Caco-2 (cell line): ENCODE measurements around the gene C1orf35. TPM values are rescaled to one million over a fixed set of nuclear protein-coding genes. Genes with fewer than 3 reads are reported as not detected.
A peak's percentile ranks its signal among the peaks of the same experiment; 100 is the strongest.

ENCODE experiments used
- BruUV-seq: library from RNA; stranded (reverse); fragments of 400-500 nt; replicated peaks from 2 replicates; lab custom pipeline; 2021; lab: Mats Ljungman, UMichigan
- CTCF ChIA-PET: fragments of 300-600 bp; sonication (Branson Sonifier 250); formaldehyde crosslinking; loops from one replicate; lab custom pipeline; 2022; ENCODE audit warnings: antibody characterized with exemption; lab: Charles Lee
- POLR2A ChIA-PET: fragments of 300-600 bp; sonication (Branson Sonifier 250); formaldehyde crosslinking; loops from one replicate; lab custom pipeline; 2022; ENCODE audit warnings: antibody characterized with exemption; lab: Charles Lee
- DNase-seq, 2 experiments: peaks; one replicate each; pipeline versions ENCODE4 v3.0.0 to v3.0.0-alpha.2; 2020 to 2022
- H3K27me3 ChIP-seq: replicated peaks from 2 replicates; pipeline ENCODE4 v1.6.0; 2011; ENCODE audit warnings: low read length; ENCODE audit not compliant: control insufficient read depth, insufficient read depth
- H3K36me3 ChIP-seq: 2 replicates; pipeline ENCODE4 v1.5.1; 2011; ENCODE audit warnings: low read length; ENCODE audit not compliant: control insufficient read depth, insufficient read depth
- H3K4me1 ChIP-seq: fragments of 250-450 bp; sonication (Bioruptor Pico); 2 replicates; pipeline ENCODE4 v1.5.1; 2020; ENCODE audit warnings: mild to moderate bottlenecking
- H3K4me3 ChIP-seq: 2 replicates; pipeline ENCODE4 v1.5.1; 2011; ENCODE audit warnings: low read depth, mild to moderate bottlenecking, control low read depth, low read length
- H3K9me3 ChIP-seq: fragments of 250-450 bp; sonication (Bioruptor Pico); 2 replicates; pipeline ENCODE4 v1.5.1; 2020; ENCODE audit warnings: mild to moderate bottlenecking, moderate library complexity
- H3K27ac Mint-ChIP-seq: one replicate; pipeline ENCODE4 v1.8.0; 2022; ENCODE audit warnings: mixed read lengths; ENCODE audit not compliant: unreplicated experiment
- H3K27me3 Mint-ChIP-seq: one replicate; pipeline ENCODE4 v1.8.0; 2022; ENCODE audit warnings: mixed read lengths; ENCODE audit not compliant: insufficient read depth, unreplicated experiment
- H3K36me3 Mint-ChIP-seq: one replicate; pipeline ENCODE4 v1.8.0; 2022; ENCODE audit warnings: mild to moderate bottlenecking, mixed read lengths; ENCODE audit not compliant: insufficient read depth, unreplicated experiment
- H3K4me1 Mint-ChIP-seq: one replicate; pipeline ENCODE4 v1.8.0; 2022; ENCODE audit warnings: low read depth, mixed read lengths; ENCODE audit not compliant: unreplicated experiment
- H3K4me3 Mint-ChIP-seq: one replicate; pipeline ENCODE4 v1.8.0; 2022; ENCODE audit warnings: mild to moderate bottlenecking, moderate library complexity, mixed read lengths; ENCODE audit not compliant: unreplicated experiment
- H3K9me3 Mint-ChIP-seq: one replicate; pipeline ENCODE4 v1.8.0; 2022; ENCODE audit warnings: mixed read lengths; ENCODE audit not compliant: unreplicated experiment
- CTCF ChIP-seq, 2 experiments: fragments of 200-600 bp in 1 of 2; IDR thresholded peaks; 1 replicate in 1 of 2; 2 replicates in 1 of 2; pipeline versions ENCODE4 v1.5.1 to v1.8.0; 2011 to 2022; ENCODE audit warnings: antibody characterized with exemption in 1 of 2, control low read depth in 1 of 2, inconsistent platforms in 1 of 2, low read depth in 1 of 2, low read length in 1 of 2, mild to moderate bottlenecking in 1 of 2, moderate library complexity in 1 of 2; ENCODE audit not compliant: insufficient read depth in 1 of 2, severe bottlenecking in 1 of 2, unreplicated experiment in 1 of 2
- intact Hi-C: fragments of 100-400 bp; cut with micrococcal nuclease; formaldehyde crosslinking; loops from one replicate; pipeline ENCODE4 v1.10.0; 2022; ENCODE audit not compliant: unreplicated experiment
- total RNA-seq: library from RNA; stranded (reverse); gene quantifications from 2 replicates; pipeline ENCODE4 v1.2.3, GENCODE V29; 2022

C1orf35 gene
- total RNA-seq, 1 experiment from 2014 or later, result 34.5 TPM

GRCh38 chr1:228095161-228095560 lies 8.0 kb downstream of the C1orf35 start:
- H3K36me3 ChIP-seq, result peaks cover 10% of the 10 kb centered on the region
- CTCF ChIA-PET, result no interaction called here

DNA sequence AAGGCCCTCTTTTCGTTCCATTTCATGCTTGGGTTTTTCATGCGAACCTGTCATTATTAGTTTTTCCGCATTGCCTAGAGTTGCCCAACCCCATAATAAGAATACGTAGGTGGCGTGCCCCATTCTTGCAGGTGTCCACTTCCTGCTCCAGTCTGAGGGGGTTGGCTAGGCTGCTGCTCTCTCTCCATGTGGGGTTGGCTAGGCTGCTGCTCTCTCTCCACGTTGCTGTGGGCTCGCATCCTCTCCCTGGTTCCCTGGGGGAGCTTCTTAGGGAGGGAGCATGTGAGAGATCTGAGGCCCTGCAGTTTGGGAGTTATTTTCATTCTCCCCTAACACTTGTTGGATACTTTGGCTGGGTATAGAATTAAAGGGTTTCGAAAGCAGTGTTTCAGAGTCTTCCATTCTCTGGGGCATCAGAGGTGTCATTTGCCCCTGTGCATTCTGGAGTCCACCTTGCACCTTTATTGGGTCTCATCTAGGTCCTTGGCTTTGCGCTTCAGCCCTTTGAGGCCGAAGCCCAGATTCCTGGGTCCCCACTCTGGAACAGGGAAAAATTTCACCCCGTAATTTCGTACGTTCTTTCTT lies 8.6 kb downstream of the C1orf35 start:
- Histone ChIP-seq H3K27me3 (no peaks in the 10 kb centered on the region), H3K4me1 (peaks cover 11% of the 10 kb centered on the region), H3K4me3 (no peak overlapping the region), H3K9me3 (peaks cover 9% of the 10 kb centered on the region; the same call in 1 of the 2 replicates), H3K36me3 (peaks cover 12% of the 10 kb centered on the region)
- H3K4me3 Mint-ChIP-seq, result no peak overlapping the region
- ChIA-PET POLR2A (no interaction called here), CTCF (no interaction called here)
- H3K9me3 Mint-ChIP-seq, result peaks cover 21% of the 10 kb centered on the region
- no TSS peak for BruUV-seq
- no peaks in the 10 kb centered on the region for H3K27me3 Mint-ChIP-seq
- H3K36me3 Mint-ChIP-seq, result peaks cover 97% of the 10 kb centered on the region
- peak overlapping the region; percentile 15 for H3K27ac Mint-ChIP-seq
- TF ChIP-seq CTCF (IDR thresholded peaks at IDR 0.05; ENCODE audit: insufficient read depth in 1 of 2, low read depth in 1 of 2, low read length in 1 of 2, severe bottlenecking in 1 of 2, unreplicated experiment in 1 of 2), result no peak
- no peaks in the 10 kb centered on the region for H3K4me1 Mint-ChIP-seq
- peak in 1 of 2 experiments; percentile 13 for DNase-seq
- intact Hi-C loops, result no loop called here

More at GRCh38 chr1:228095161-228095560, 8.0 kb downstream of the C1orf35 start:
- Mint-ChIP-seq H3K9me3 (peaks cover 21% of the 10 kb centered on the region), H3K36me3 (peaks cover 97% of the 10 kb centered on the region), H3K4me1 (no peaks in the 10 kb centered on the region), H3K27me3 (no peaks in the 10 kb centered on the region), H3K4me3 (no peak overlapping the region), H3K27ac (peak overlapping the region; percentile 15)
- peaks cover 11% of the 10 kb centered on the region for H3K4me1 ChIP-seq
- DNase-seq, result no peak
- peaks cover 9% of the 10 kb centered on the region; the same call in 1 of the 2 replicates for H3K9me3 ChIP-seq
- no peak overlapping the region for H3K4me3 ChIP-seq
- POLR2A ChIA-PET, result no interaction called here
- TF ChIP-seq CTCF (IDR thresholded peaks at IDR 0.05; ENCODE audit: insufficient read depth in 1 of 2, low read depth in 1 of 2, low read length in 1 of 2, severe bottlenecking in 1 of 2, unreplicated experiment in 1 of 2), result no peak
- intact Hi-C loops, result no loop called here
- no peaks in the 10 kb centered on the region for H3K27me3 ChIP-seq
- BruUV-seq, result no TSS peak

DNA sequence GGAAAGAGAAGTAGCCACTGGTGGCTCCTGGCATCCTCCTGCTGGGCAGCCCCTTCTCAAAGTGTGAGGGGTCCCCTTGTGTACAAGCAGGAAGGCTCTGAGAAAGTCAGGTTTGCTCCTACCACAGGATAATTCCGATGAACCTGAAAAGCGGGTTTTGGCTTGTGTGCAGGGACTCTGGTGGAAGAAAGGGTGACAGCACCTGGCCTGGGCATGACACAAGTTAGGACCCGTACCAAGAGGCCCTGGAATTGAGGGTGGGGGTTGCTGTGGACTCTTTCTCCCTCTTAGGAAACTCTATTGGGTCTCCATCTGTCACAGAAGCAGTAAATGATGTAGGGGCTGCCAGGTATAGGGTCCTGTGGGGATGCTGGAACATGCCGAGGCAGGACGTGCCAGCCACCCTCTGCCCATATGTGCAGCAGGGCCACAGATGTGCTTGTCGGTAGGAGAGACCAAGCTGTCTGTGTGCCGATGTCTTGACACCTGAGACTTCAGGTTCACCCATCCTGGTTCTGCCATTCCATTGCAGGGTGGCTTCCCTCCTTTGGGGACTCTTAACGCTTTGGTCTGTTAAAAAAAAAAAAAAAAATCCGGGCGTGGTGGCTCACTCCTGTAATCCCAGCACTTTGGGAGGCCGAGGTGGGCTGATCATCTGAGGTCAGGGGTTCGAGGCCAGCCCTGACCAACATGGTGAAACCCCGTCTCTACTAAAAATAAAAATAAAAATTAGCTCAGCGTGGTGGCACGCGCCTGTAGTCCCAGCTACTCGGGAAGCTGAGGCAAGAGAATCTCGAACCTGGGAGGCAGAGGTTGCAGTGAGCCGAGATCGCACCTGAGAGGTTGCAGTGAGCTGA lies 9.8 kb downstream of the C1orf35 start:
- Mint-ChIP-seq H3K9me3 (peaks cover 21% of the 10 kb centered on the region), H3K4me1 (peaks cover 6% of the 10 kb centered on the region), H3K4me3 (no peak overlapping the region), H3K27ac (no peak overlapping the region), H3K36me3 (peaks cover 96% of the 10 kb centered on the region), H3K27me3 (no peaks in the 10 kb centered on the region)
- no peak for TF ChIP-seq CTCF (IDR thresholded peaks at IDR 0.05; ENCODE audit: insufficient read depth in 1 of 2, low read depth in 1 of 2, low read length in 1 of 2, severe bottlenecking in 1 of 2, unreplicated experiment in 1 of 2)
- no peaks in the 10 kb centered on the region for H3K27me3 ChIP-seq
- peaks cover 11% of the 10 kb centered on the region for H3K36me3 ChIP-seq
- peaks cover 11% of the 10 kb centered on the region for H3K4me1 ChIP-seq
- CTCF ChIA-PET, result no interaction called here
- BruUV-seq, result no TSS peak
- no peak overlapping the region for H3K4me3 ChIP-seq
- intact Hi-C loops, result no loop called here
- peaks cover 9% of the 10 kb centered on the region; the same call in 1 of the 2 replicates for H3K9me3 ChIP-seq
- DNase-seq, result peak in 1 of 2 experiments; percentile 41
- POLR2A ChIA-PET, result no interaction called here
